MM.1S (cell line): ENCODE data around the gene APOL4.

Experiments used
- CTCF ChIP-seq: fragments of 300-600 bp; sonication (generic); IDR thresholded peaks from 2 replicates; pipeline ENCODE4 v1.5.1; 2016; ENCODE audit warnings: antibody characterized with exemption, low read length, mixed read lengths
- EZH2phosphoT487 ChIP-seq: fragments of 300-600 bp; sonication (generic); IDR thresholded peaks from 2 replicates; pipeline ENCODE4 v1.6.1; 2018; ENCODE audit warnings: antibody characterized with exemption, low read length

GRCh38 chr22:36153501-36154422 lies 47.8 kb downstream of the APOL4 start:
- TF ChIP-seq CTCF = no peak
- TF ChIP-seq EZH2phosphoT487 = no peak
